HG03432 (cell line): ENCODE results near the gene DLG1.

ENCODE experiments used
- ATAC-seq: cut with Tn5 transposase; IDR thresholded peaks from one replicate; pipeline ENCODE4 v1.9.1; 2021; ENCODE audit warnings: mild to moderate bottlenecking, moderate library complexity; ENCODE audit not compliant: unreplicated experiment

Gene DLG1

DNA sequence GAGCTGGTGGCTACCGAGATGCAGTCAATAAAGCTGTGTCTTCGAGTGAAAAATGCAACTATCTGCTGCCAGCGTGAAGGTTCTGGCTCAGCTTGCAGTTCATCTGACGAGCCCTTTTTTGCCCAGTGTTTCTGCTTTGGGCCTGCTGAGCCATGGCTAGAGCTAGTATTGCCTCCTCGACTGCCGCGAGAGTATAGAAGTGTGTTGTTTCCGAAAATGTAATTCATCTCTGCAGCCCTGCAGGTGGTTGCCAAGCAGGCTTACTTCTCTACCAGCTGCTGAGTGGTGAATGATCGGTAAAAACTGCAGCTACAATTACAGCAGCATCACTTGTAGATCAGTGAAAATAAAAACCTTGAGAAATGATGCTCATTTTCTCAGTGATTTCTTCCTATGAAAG lies 114.8 kb downstream of the DLG1 start:
- ATAC-seq, result no peak

DNA sequence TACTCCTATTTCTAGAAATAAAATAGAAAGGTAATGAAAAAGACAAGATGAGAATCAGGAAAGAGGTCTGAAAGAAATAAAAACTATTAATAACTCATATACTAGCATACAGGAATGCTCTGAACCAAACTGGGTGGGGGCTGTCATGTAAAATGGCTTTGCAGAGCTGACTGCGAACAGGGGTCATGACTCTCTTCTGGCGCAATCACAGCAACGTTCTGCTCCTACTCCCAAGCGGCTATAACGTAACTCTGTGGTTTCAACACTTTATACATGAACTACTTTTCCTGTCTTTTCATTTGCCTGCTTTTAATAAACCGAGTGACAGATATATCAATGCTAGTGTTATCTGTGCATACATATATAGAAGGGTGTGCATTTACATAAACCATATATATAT lies 116.7 kb downstream of the DLG1 start:
- no peak for ATAC-seq

DNA sequence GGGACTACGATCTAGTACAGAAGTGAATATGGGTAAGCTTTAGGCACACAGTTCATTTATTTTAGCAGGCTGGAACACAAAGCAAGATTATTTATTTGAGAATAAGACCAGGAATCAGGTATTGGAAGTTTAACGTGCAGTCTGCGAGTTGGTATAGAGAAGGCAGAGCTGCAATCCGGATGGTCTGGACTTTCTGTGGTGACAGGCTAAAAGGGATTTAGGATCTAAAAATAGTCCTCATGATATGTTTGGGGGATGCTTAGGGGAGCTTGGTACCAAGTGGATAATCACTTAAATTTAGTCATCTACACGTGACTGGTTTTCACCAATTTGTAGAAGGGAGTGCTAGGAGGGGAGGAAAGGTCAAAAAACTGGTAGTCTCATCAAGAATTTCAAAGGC lies 119.4 kb downstream of the DLG1 start:
- no peak for ATAC-seq

DNA sequence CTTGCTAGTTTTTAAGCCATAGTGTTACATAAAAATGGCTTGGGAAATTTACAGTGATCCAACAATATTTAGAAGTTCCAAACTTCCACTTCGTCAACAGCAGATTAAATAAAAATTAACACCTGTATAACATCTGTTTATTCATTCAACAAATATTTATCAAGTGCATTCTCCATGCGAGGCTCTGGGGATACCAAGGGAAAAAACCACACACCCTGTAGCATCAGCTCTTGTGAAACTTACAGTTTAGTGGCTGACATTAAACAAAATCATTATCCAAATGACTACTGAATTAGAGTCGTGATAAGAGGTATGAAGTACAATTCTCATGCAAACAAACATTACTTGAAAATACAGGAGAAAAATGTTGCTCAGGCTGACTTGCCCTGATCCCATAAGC lies 122.9 kb downstream of the DLG1 start:
- no peak for ATAC-seq

DNA sequence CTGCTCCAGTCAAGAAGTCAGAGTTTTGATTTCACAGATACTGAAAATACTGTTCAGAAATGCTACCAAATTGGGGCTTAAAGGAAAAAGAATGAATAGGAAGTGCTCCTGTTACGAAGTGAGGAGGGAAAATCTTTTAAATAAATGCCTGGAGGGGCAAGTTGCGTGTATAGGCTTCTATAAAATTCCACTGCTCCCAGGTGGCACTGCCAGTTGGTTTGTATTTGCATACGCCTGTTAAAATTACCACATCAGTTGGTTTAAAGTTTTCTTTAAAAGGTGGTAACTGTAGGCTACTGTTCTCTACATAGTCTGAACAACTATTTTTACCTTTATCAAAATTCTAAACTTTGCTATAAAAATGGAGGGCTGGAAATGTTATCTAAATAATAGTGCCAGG lies 123.5 kb downstream of the DLG1 start:
- no peak for ATAC-seq

DNA sequence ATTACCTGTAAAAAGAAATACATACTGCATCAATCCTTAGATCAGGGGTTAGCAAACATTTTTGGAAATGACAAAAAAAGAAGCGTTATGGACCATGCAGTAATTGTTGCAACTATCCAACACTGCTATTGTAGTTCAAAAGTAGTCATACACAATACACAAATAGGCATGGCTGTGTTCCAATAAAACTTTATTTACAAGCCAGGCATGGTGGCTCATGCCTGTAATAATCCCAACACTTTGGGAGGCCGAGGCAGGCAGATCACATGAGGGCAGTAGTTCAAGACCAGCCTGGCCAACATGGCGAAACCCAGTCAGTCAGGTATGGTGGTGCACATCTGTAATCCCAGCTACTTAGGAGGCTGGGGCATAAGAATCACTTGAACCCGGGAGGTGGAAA lies 124.8 kb downstream of the DLG1 start:
- no peak for ATAC-seq

DNA sequence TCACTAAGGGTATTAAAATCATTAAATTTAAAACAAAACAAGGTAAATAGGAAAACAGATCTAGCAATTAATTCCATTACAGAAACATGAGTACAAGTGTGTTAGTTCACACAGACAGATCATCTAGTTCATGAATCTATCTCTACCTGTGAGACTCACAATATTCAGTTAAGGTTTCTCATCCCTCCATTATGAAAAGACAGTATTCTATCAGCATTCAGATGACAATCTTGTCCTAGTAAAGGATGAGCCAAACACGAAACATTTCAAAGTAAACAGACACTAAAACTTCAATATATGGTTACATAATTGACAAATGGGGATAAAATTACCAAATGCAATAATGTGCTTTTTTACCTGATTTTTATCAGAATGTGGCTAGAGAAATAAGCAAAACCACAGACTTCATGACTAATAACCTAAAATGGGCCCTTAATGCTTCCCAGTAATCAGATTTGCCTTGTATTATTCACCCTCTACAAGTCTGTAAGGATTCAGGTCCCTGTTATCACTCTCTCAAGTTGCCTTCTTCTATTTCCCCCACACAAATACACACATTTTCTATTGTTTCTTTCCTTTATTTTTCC lies 126.8 kb downstream of the DLG1 start:
- ATAC-seq, result no peak

DNA sequence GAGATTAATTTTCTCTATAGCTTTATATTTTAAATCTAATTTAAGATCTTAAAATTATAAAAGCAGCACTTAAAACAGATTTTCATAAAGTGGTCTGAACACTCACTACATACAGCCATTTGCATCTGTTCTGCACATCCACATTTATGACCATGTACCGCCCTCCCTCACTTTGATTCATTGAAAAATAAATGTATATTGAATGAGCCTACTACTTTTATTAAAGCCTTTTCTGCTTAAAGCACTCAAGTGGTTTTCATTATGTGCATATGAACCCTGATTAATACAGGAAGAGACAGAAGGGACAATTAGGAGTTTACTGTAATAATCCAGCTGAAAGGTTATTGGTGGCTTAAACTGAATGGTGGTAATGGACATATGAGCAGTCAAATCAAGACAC lies 129.4 kb downstream of the DLG1 start:
- no peak for ATAC-seq

DNA sequence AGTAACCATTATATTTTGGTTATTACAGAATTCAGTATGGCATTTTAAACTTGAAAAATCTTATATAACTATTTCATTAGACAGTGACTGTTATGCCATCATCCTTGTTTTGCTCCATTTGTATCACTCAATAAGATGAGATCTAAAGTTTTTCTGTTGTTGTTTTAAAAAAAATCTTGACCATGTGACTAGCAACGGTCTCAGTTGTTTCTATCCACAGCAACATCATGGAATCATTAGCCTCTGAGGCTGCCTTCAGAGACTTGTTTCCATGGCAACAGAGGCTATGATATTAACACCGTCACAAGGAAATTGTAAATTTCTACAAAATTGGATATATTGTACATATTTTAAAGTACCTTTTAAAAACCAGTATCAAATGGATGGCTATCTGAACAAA lies 129.8 kb downstream of the DLG1 start:
- ATAC-seq, result no peak

DNA sequence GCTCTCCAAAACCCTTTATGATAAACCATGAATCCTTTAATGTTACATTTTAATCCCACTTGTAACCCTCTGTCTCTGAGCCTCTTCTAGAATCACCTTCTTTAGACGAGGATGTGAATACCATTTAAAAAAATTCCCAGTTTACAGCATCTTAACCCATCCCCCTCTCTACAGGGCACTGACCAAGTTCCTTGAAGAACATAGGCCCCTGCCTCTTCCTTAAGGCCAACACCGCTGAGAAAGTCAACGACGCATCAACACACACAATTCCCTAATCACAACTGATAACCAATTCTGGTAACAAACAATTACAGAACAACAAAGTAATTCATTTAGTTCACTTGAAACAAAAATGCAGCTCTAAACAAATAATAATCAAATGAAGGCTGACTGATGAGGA lies 130.3 kb downstream of the DLG1 start:
- no peak for ATAC-seq

DNA sequence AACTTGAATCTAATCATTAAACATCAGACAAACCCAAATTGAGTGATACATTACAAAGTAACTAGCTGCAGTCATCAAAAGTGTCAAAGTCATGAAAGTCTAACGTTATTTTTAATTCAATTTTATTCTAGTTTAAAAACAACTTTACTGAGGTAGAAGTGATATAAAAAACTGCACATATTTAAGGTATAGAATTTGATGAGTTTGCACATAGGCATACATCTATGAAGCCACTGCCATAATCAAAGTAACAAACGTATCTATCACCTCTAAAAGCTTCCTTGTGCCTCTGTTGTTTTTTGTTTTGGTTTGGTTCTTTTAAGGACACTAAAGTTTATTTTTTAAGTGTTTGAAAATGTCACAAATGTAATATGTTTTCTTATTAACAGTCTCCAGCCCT lies 130.9 kb downstream of the DLG1 start:
- no peak for ATAC-seq

DNA sequence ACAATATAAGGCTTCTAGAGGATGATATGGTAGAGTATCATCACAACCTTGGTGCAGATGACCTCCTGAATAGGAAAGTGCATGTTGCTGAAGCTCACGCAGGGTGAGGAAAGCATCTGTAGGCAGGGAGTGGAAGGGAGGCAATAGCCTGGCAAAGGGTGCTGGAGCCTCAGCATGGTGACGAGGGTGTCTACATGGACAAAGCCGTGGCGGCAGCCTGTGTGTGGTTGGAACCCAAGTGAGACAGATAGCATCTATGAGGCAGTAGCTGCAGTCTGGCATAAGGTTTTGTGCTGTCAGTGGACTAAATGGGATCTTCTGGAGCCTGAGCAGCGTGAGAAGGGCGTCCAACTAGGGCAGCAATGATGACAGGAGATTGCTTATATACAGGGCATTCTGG lies 132.5 kb downstream of the DLG1 start:
- ATAC-seq, result no peak

DNA sequence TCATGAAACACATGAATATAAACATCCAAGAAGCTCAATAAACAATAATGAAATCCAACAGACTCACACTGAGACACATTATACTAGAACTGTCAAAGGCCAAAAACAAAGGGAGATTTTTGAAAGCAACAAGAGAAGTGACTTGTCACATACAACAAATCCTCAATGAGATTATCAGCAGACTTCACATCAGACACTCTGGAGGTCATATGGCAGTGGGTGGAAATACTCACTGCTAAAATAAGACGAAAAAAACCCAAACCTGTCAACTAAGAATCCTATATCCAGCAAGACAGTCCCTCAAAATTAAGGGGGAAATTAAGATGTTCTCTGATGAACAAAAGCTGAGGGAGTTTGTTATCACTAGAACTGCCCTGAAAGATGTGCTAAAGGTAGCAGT lies 143.4 kb downstream of the DLG1 start:
- no peak for ATAC-seq

DNA sequence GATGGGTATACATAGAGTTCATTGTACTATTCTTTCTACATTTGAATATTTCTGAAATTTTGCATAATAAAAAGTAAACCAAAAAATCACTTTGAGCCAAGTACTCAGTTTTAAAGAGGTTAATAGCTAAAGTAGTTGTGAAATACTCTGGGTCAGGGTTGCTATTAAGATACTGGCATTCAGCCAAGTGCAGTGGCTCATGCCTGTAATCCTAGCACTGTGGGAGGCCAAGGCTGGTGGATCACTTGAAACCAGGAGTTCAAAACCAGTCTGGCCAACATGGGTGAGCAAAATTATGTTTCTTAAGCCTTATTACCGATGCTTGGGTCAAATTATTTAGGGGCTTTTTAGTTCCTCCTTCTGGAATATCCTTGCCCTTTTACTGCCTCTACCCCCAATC lies 146.8 kb downstream of the DLG1 start:
- ATAC-seq, result no peak

DNA sequence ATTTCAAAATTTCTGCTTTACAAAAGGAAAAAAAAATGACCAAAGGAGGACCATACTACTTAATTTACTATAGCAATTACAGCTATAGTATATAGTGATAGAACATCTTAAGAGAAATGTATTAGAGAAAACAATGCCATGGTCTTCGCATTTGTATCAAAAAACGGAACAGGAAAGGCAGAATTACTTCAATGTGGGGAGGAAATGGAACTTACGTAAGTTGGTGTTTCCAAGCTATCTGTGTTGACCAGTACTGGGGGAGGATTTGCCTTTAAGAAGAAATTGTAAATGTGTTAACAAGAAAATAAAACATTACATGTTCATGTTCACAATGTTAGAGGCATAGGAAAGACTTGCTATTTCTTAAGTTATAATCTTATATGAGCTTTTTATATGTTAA lies 148.9 kb downstream of the DLG1 start:
- no peak for ATAC-seq

DNA sequence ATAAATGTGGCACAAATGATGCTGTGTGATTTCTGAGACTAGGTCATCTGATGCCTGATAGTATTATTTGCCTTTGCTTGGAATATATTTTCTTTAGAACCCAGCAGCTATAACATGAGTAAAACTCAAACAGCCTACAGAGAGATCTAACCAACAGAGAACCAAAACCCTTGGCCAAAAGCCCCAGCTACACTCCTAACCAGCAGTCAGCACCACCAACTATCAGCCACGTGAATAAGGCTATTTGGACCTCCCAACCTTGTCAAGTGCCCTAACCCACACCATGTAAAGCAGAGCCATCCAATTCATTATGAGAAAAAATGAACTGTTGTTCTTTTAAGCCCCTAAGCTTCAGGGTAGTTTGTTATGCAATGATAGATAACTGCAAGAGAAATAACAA lies 154.2 kb downstream of the DLG1 start:
- ATAC-seq, result no peak

DNA sequence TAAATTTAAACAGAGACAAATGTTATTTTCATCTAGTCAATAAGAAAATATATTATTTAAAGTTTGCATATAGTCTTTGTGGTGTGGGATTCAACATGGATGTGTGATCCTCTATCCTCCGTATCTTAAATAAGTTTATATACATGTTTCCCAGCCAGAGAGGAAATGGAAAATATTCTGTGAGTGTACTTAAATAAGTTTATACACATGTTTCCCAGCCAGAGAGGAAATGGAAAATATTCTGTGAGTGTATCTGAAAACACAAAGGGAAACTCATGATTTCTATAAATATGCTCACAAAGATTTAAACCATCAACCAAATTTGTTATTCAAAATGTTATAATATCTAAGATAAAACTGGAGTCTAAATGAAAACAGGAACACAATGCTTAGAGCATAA lies 158.8 kb downstream of the DLG1 start:
- no peak for ATAC-seq

DNA sequence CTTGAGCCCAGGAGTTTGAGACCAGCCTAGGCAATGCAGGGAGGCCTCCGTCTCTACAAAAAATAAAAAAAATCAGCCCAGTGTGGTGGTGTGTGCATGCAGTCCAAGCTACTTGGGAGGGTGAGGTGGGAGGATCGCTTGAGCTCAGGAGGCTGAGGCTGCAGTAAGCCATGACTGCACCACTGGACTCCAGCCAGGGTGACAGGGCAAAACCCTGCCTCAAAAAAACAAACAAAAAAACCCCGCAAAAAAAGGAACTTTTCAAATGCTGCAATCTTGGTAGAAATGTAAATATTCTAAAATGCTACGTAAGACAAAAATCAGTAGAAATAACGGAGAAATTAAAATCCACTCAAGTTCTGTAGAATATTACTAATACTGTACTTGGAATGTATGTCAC lies 160.7 kb downstream of the DLG1 start:
- no peak for ATAC-seq

DNA sequence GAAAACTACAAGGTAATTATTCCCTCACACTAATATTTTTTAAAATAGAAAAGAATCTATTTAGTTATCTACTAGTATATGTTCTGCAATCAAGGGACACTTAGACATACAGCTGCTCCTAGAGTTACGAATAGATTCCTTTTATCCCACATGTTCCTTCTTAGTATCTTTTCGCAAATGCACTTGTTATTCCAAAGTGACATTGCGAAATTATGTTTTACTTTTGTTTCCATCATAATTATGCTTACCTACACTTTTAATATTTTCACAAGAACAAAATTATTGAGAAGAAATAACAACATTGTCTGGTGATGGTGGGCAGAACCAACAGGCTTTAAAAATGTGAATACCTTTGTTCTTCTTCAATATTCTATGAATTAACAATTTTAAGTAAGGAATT lies 161.7 kb downstream of the DLG1 start:
- ATAC-seq, result no peak

DNA sequence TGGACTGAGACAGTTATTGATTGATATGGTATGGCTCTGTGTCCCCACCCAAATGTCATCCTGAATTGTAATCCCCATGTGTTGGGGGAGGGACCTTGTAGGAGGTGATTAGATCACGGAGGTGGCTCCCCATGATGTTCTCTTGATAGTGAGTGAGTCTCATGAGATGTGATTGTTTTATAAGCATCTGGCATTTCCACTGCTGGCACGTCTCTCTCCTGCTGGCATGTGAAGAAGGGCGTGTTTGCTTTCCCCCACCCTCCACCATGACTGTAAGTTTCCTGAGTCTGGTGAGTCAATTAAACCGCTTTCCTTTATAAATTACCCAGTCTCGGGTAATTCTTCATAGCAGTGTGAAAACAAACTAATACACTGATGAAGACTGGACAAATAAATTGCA lies 163.2 kb downstream of the DLG1 start:
- ATAC-seq, result no peak

DNA sequence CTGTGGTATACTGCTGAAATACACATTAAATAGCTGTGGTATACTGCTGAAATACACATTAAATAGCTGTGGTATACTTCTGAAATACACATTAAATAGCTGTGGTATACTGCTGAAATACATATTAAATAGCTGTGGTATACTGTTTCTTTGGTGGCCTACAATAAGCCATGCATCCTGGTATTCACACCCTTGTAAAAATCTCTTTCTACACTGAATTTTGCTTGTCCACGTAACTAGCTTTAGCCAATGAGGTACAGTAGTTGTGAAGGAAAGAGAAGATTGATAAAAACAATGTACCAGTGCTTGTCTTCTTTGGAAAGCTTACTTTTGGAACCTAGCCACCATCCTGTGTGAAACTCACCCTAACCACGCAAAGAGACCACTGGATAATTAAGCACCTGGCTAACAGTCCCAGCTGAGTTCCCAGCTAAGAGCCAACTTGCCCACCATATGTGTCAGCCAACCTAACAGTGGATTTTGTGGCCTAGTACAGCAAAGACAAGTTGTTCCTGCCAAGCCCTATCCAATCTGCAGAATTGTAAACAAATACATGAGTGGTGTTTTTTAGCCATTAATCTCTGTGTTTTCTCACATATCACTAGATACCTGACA lies 165.4 kb downstream of the DLG1 start:
- ATAC-seq, result no peak

DNA sequence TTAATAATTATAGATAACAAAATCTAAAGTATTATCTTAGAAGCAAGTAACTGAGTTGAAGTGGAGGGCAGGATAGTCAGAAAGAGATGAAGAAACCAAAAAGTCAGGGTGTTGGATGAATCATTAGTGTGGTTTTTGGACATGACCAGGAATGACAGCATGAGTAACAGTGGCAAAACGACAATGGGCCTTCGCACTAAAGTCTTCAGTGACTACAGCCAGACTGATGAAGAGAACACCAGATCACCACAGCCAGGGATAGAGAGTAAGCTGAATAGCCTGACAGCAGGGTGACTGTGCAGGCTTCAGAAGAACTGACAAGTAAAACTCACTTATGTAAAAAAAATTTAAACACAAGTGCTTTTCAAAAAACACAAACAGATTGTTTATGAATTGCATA lies 172.8 kb downstream of the DLG1 start:
- no peak for ATAC-seq

DNA sequence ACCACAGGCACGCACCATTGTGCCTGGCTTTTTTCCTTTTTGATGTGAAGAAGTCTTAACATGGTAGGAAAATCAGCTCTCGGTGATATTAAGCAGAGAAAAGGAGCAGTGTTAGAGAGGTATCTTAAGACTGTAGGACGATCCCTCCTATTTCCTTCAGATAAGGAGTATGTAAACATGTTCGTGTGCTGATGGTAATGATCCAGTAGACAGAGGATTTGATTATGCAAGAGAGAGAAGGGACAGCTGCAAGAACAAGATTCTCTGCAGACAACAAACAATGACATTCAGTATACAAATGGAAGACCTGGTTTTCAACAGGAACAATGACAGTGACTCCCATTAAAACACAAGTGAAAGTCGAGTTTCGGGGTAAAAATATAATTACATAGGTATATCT lies 173.7 kb downstream of the DLG1 start:
- no peak for ATAC-seq
